ENCODE measurements around the gene DDX24. TPM values are rescaled to one million over a fixed set of nuclear protein-coding genes. Genes with fewer than 3 reads are reported as not detected.

DDX24 gene
- total and polyA plus RNA-seq, 9 donors, result 80.5 to 114 (median 85.4) TPM

DNA sequence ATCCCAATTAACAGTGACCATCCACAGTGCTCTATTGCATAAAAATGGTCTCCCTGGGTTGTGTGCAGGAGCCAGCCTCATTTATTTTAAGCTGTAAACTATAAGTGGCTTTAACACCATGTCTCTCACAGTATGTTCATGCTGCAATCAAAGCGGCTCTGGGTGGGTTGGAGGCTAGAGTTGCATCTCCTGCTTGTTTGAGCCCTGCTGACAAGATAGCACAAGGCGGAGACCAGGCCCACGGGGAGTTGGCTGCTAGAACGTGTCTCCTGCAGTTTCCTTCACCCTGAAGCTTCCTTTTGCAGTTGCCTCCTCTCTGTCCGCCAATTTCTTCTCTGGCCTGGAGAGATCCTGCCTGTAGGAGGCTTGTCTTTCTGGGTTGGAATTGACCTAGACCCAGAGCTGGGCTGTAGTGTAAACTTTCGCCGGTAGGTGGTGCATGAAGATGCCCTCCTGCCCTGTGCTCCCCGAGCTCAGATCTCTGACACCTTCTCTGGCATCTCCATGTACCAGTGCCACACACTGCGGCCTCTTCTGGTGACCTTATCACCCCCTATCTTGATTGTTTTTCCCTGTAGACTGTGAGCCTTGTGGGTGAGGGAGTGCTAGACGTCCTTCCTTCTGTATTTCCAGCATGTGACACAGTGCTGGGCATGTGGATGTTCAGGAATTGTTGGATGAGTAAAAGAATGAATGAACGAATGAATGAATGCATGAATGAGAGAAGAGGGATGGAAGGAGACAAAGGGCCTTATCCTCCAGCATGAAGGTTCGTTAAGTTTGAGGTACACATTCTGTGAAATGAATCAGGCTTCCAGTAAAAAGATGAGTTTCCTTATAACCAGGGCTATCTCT lies 44.5 kb downstream of the DDX24 start:
- Histone ChIP-seq H3K4me1 (ENCODE audit: control insufficient read depth, insufficient read depth, low read length) (peaks cover 2% of the 10 kb centered on the region), H3K36me3 (ENCODE audit: control insufficient read depth, insufficient read depth, low read length) (no peaks in the 10 kb centered on the region), H3K27me3 (ENCODE audit: control insufficient read depth, insufficient read depth, low read length) (no peaks in the 10 kb centered on the region), H3K9me3 (replicated peaks; ENCODE audit: control insufficient read depth, low read depth, low read length) (peaks cover 5% of the 10 kb centered on the region), H3K4me3 (ENCODE audit: low read length) (no peak overlapping the region), H3K27ac (ENCODE audit: low read length) (no peak overlapping the region)
- WGBS (ENCODE audit: insufficient coverage), result 35% methylated on average over 8 of the region's 12 CpGs
- DNase-seq, result peak; percentile 58

GRCh38 chr14:94034886-94035285 lies 46.1 kb downstream of the DDX24 start:
- no peaks in the 10 kb centered on the region for H3K27me3 ChIP-seq (ENCODE audit: control insufficient read depth, insufficient read depth, low read length)
- no CpG with 5 or more reads among the region's 3 CpGs for WGBS (ENCODE audit: insufficient coverage)
- H3K9me3 ChIP-seq (replicated peaks; ENCODE audit: control insufficient read depth, low read depth, low read length), result peaks cover 5% of the 10 kb centered on the region
- no peak overlapping the region for H3K27ac ChIP-seq (ENCODE audit: low read length)
- DNase-seq, result no peak
- no peak overlapping the region for H3K4me3 ChIP-seq (ENCODE audit: low read length)
- H3K4me1 ChIP-seq (ENCODE audit: control insufficient read depth, insufficient read depth, low read length), result no peaks in the 10 kb centered on the region
- H3K36me3 ChIP-seq (ENCODE audit: control insufficient read depth, insufficient read depth, low read length), result no peaks in the 10 kb centered on the region

GRCh38 chr14:94031883-94032279 lies 49.1 kb downstream of the DDX24 start:
- Histone ChIP-seq H3K4me3 (ENCODE audit: low read length) (no peak overlapping the region), H3K27me3 (ENCODE audit: control insufficient read depth, insufficient read depth, low read length) (peaks cover under 1% of the 10 kb centered on the region), H3K27ac (ENCODE audit: low read length) (no peak overlapping the region), H3K36me3 (ENCODE audit: control insufficient read depth, insufficient read depth, low read length) (no peaks in the 10 kb centered on the region), H3K9me3 (replicated peaks; ENCODE audit: control insufficient read depth, low read depth, low read length) (peaks cover 5% of the 10 kb centered on the region), H3K4me1 (ENCODE audit: control insufficient read depth, insufficient read depth, low read length) (peaks cover 2% of the 10 kb centered on the region)
- WGBS (ENCODE audit: insufficient coverage), result 80% methylated on average over 2 of the region's 7 CpGs
- no peak for DNase-seq

DNA sequence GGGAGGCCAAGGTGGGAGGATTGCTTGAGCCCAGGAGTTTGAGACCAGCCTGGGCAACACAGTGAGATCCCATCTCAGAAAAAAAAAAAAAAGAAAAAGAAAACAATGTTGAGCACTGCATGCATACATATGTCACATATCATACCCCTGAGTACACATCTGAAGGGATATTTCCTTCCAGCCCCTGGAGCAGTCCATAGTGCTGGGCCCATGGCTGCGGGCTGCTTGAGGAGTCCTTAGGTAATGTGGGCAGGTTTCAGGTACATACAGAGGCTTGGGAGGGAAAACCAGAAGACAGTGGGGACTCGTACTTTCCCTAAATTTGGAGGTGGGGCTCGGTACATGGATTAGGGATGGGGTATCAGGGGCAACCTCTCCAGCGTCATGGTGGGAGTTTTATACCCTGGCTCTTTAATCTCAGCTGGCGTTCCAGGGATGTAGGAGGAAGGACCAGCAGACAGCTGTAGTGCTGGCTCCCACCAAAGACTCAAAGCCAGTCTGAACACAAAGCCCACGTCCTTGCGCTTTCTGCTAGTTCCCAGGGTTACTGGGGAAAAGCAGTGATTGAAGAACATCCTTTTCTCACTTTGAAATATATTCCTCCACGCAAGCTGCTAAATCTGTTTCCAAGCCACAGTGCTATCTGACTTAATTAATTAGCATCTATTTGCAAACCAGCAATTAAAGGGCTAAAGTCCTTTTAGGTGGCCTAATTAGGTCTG lies 49.7 kb downstream of the DDX24 start:
- peaks cover 2% of the 10 kb centered on the region for H3K27me3 ChIP-seq (ENCODE audit: control insufficient read depth, insufficient read depth, low read length)
- no peak for DNase-seq
- H3K9me3 ChIP-seq (replicated peaks; ENCODE audit: control insufficient read depth, low read depth, low read length), result peaks cover 5% of the 10 kb centered on the region
- H3K4me3 ChIP-seq (ENCODE audit: low read length), result no peak overlapping the region
- peaks cover 4% of the 10 kb centered on the region for H3K4me1 ChIP-seq (ENCODE audit: control insufficient read depth, insufficient read depth, low read length)
- no peak overlapping the region for H3K27ac ChIP-seq (ENCODE audit: low read length)
- WGBS (ENCODE audit: insufficient coverage), result 69% methylated on average over 6 of the region's 8 CpGs
- H3K36me3 ChIP-seq (ENCODE audit: control insufficient read depth, insufficient read depth, low read length), result no peaks in the 10 kb centered on the region

GRCh38 chr14:94030571-94030970 lies 50.4 kb downstream of the DDX24 start:
- peaks cover 2% of the 10 kb centered on the region for H3K27me3 ChIP-seq (ENCODE audit: control insufficient read depth, insufficient read depth, low read length)
- no peak for DNase-seq
- no peak overlapping the region for H3K27ac ChIP-seq (ENCODE audit: low read length)
- peaks cover 5% of the 10 kb centered on the region for H3K9me3 ChIP-seq (replicated peaks; ENCODE audit: control insufficient read depth, low read depth, low read length)
- H3K4me3 ChIP-seq (ENCODE audit: low read length), result no peak overlapping the region
- no peaks in the 10 kb centered on the region for H3K36me3 ChIP-seq (ENCODE audit: control insufficient read depth, insufficient read depth, low read length)
- peaks cover 6% of the 10 kb centered on the region for H3K4me1 ChIP-seq (ENCODE audit: control insufficient read depth, insufficient read depth, low read length)
- 90% methylated on average over 13 of the region's 14 CpGs for WGBS (ENCODE audit: insufficient coverage)

- no peak for DNase-seq
- Histone ChIP-seq H3K9me3 (replicated peaks; ENCODE audit: control insufficient read depth, low read depth, low read length) (peaks cover 2% of the 10 kb centered on the region), H3K4me3 (ENCODE audit: low read length) (no peak overlapping the region), H3K36me3 (ENCODE audit: control insufficient read depth, insufficient read depth, low read length) (no peaks in the 10 kb centered on the region), H3K4me1 (ENCODE audit: control insufficient read depth, insufficient read depth, low read length) (peaks cover 6% of the 10 kb centered on the region), H3K27ac (ENCODE audit: low read length) (no peak overlapping the region), H3K27me3 (ENCODE audit: control insufficient read depth, insufficient read depth, low read length) (peaks cover 2% of the 10 kb centered on the region)
- 94% methylated on average over 6 of the region's 7 CpGs for WGBS (ENCODE audit: insufficient coverage)
Measured at GRCh38 chr14:94029671-94030203, 51.3 kb downstream of the DDX24 start.

GRCh38 chr14:94029265-94029664 lies 51.7 kb downstream of the DDX24 start:
- WGBS (ENCODE audit: insufficient coverage), result 78% methylated on average over 4 of the region's 4 CpGs
- no peak overlapping the region for H3K4me3 ChIP-seq (ENCODE audit: low read length)
- H3K27ac ChIP-seq (ENCODE audit: low read length), result no peak overlapping the region
- peaks cover 2% of the 10 kb centered on the region for H3K27me3 ChIP-seq (ENCODE audit: control insufficient read depth, insufficient read depth, low read length)
- H3K36me3 ChIP-seq (ENCODE audit: control insufficient read depth, insufficient read depth, low read length), result no peaks in the 10 kb centered on the region
- peaks cover 6% of the 10 kb centered on the region for H3K4me1 ChIP-seq (ENCODE audit: control insufficient read depth, insufficient read depth, low read length)
- H3K9me3 ChIP-seq (replicated peaks; ENCODE audit: control insufficient read depth, low read depth, low read length), result no peaks in the 10 kb centered on the region
- DNase-seq, result no peak

DNA sequence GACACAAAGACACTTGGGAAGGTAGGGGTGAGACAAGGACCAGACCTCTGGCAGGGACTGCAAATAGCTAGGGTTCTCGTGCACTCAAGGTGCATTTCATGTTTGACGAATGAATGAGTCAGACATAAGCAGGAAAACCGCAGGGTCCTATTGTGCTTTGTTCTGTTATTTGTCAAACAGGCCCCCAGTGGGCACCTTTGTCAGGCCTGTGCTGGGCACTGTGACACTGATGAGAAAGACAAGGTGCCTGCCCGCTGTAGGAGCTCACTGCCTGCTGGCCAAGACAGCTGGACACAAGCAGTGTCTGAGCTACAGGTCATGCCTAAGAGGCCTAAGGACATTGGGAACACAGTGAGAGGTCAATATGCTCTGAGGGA lies 52.6 kb downstream of the DDX24 start:
- Histone ChIP-seq H3K27ac (ENCODE audit: low read length) (no peak overlapping the region), H3K9me3 (replicated peaks; ENCODE audit: control insufficient read depth, low read depth, low read length) (no peaks in the 10 kb centered on the region), H3K36me3 (ENCODE audit: control insufficient read depth, insufficient read depth, low read length) (no peaks in the 10 kb centered on the region), H3K27me3 (ENCODE audit: control insufficient read depth, insufficient read depth, low read length) (peaks cover 2% of the 10 kb centered on the region), H3K4me3 (ENCODE audit: low read length) (no peak overlapping the region), H3K4me1 (ENCODE audit: control insufficient read depth, insufficient read depth, low read length) (peaks cover 6% of the 10 kb centered on the region)
- 67% methylated on average over 4 of the region's 4 CpGs for WGBS (ENCODE audit: insufficient coverage)
- no peak for DNase-seq

- Histone ChIP-seq H3K4me3 (ENCODE audit: low read length) (no peak overlapping the region), H3K27ac (ENCODE audit: low read length) (no peak overlapping the region), H3K36me3 (ENCODE audit: control insufficient read depth, insufficient read depth, low read length) (no peaks in the 10 kb centered on the region), H3K4me1 (ENCODE audit: control insufficient read depth, insufficient read depth, low read length) (peaks cover 6% of the 10 kb centered on the region), H3K27me3 (ENCODE audit: control insufficient read depth, insufficient read depth, low read length) (peaks cover 2% of the 10 kb centered on the region), H3K9me3 (replicated peaks; ENCODE audit: control insufficient read depth, low read depth, low read length) (no peaks in the 10 kb centered on the region)
- 84% methylated on average over 9 of the region's 14 CpGs for WGBS (ENCODE audit: insufficient coverage)
- DNase-seq, result no peak
Measured at GRCh38 chr14:94027566-94028449, 53.2 kb downstream of the DDX24 start.

Measured in muscle of leg (tissue), 11 donors.